CD4-positive, CD25-positive, alpha-beta regulatory T cell (primary cell): ENCODE results near the gene ULK4. TPM values are rescaled to one million over a fixed set of nuclear protein-coding genes. Genes with fewer than 3 reads are reported as not detected.
A peak's percentile ranks its signal among the peaks of the same experiment; 100 is the strongest.
"Not testable (repeated sequence)": the region's sequence is repeated elsewhere in the genome, so short reads cannot be mapped to it uniquely, and the experiment has no call there.

Experiments used
- ATAC-seq, 2 donors: fragments of 150-1000 bp; cut with Tn5 transposase; one replicate each; pipeline ENCODE4 v1.10.0; 2021; ENCODE audit warnings: low read depth in 2 of 2, moderate number of reproducible peaks in 2 of 2, moderate library complexity in 1 of 2
- DNase-seq, 3 donors: peaks; one replicate each; pipeline versions ENCODE4 v3.0.0 to v3.0.0-alpha.2; 2012 to 2022; ENCODE audit warnings: mixed read lengths in 1 of 3
- H3K27ac ChIP-seq: one replicate; pipeline ENCODE4 v1.7.0; 2013; ENCODE audit warnings: mild to moderate bottlenecking, low read length; ENCODE audit not compliant: insufficient read depth, poor library complexity, severe bottlenecking
- H3K27me3 ChIP-seq: one replicate; pipeline ENCODE4 v1.7.0; 2013; ENCODE audit warnings: low read length; ENCODE audit not compliant: control insufficient read depth, insufficient read depth
- H3K36me3 ChIP-seq: one replicate; pipeline ENCODE4 v1.7.0; 2013; ENCODE audit warnings: mild to moderate bottlenecking, low read length, moderate library complexity; ENCODE audit not compliant: control insufficient read depth, insufficient read depth
- H3K4me1 ChIP-seq: 2 replicates; pipeline ENCODE4 v1.7.0; 2013; ENCODE audit warnings: mild to moderate bottlenecking, low read length; ENCODE audit not compliant: insufficient read depth, control insufficient read depth, poor library complexity, severe bottlenecking
- H3K4me3 ChIP-seq: one replicate; pipeline ENCODE4 v1.7.0; 2013; ENCODE audit warnings: low read depth, mild to moderate bottlenecking, low read length, moderate library complexity
- H3K9me3 ChIP-seq, 2 experiments: 1 replicate in 1 of 2; 2 replicates in 1 of 2; pipeline ENCODE4 v1.7.0; 2013; ENCODE audit warnings: low read length in 2 of 2, mild to moderate bottlenecking in 1 of 2, moderate library complexity in 1 of 2; ENCODE audit not compliant: control insufficient read depth in 2 of 2
- H3K27ac Mint-ChIP-seq, 3 donors: one replicate each; pipeline ENCODE4 v1.8.0; 2020 to 2022; ENCODE audit warnings: mild to moderate bottlenecking in 3 of 3, mixed read lengths in 3 of 3, moderate library complexity in 2 of 3
- H3K27me3 Mint-ChIP-seq: one replicate; pipeline ENCODE4 v1.8.0; 2022; ENCODE audit warnings: mild to moderate bottlenecking, mixed read lengths
- H3K36me3 Mint-ChIP-seq: one replicate; pipeline ENCODE4 v1.8.0; 2020; ENCODE audit warnings: mixed read lengths
- H3K4me1 Mint-ChIP-seq, 4 donors: one replicate each; pipeline ENCODE4 v1.8.0; 2020 to 2022; ENCODE audit warnings: mixed read lengths in 4 of 4, mild to moderate bottlenecking in 1 of 4
- H3K4me3 Mint-ChIP-seq, 4 donors: one replicate each; pipeline ENCODE4 v1.8.0; 2020 to 2022; ENCODE audit warnings: mild to moderate bottlenecking in 4 of 4, mixed read lengths in 4 of 4, moderate library complexity in 3 of 4
- H3K9me3 Mint-ChIP-seq, 7 donors: one replicate each; pipeline ENCODE4 v1.8.0; 2020 to 2022; ENCODE audit warnings: mixed read lengths in 7 of 7, mild to moderate bottlenecking in 3 of 7, moderate library complexity in 2 of 7
- polyA plus RNA-seq, 4 donors: library from polyadenylated mRNA; unstranded; fragments of 300-500 nt; fragmentation: Illumina TruSeq; gene quantifications; one replicate each; pipeline ENCODE4 v1.2.3, GENCODE V29; 2021
- total RNA-seq: library from RNA; stranded (reverse); gene quantifications from one replicate; pipeline ENCODE4 v1.2.3, GENCODE V29; 2022

ULK4 gene
- total and polyA plus RNA-seq, 5 donors from 2014 or later: 9.3 to 27.2 (median 11.1) TPM

DNA sequence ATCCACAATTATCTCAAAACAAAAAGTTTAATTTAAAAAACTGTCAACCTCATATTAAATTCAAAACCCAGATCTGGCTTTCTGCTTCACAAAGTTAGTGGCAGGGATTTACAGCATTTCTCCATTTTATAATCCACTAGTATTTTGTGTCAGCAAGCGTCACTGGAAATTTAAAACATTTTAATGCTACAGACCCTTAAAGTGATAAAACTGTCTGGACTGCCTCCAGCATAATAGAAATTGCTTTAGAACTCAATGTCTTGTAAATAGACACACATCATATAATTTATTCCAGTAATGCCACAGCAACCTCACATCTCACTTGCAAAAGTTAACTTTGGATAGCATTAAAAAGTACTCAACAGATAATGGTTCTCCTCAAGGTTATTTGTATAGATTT lies 116.1 kb downstream of the ULK4 start:
- Histone ChIP-seq H3K4me3 (no peak overlapping the region), H3K27me3 (no peaks in the 10 kb centered on the region), H3K4me1 (no peaks in the 10 kb centered on the region), H3K36me3 (no peaks in the 10 kb centered on the region), H3K27ac (no peak overlapping the region), H3K9me3 (no peaks in the 10 kb centered on the region)
- DNase-seq: no peak
- Mint-ChIP-seq H3K9me3 (peaks cover 0 to 5% (median 3%) of the 10 kb centered on the region in 7 donors), H3K27ac (no peak overlapping the region), H3K4me1 (peaks cover 6 to 17% (median 8%) of the 10 kb centered on the region in 4 donors), H3K27me3 (no peaks in the 10 kb centered on the region), H3K36me3 (peaks cover 29% of the 10 kb centered on the region), H3K4me3 (no peak overlapping the region)
- no peak for ATAC-seq

GRCh38 chr3:41844256-41844655 lies 117.6 kb downstream of the ULK4 start:
- DNase-seq, H3K9me3 ChIP-seq, H3K27ac ChIP-seq, ATAC-seq, H3K4me3 ChIP-seq, H3K27me3 Mint-ChIP-seq, H3K9me3 Mint-ChIP-seq, H3K27ac Mint-ChIP-seq, H3K4me3 Mint-ChIP-seq, H3K27me3 ChIP-seq, H3K4me1 ChIP-seq, H3K36me3 ChIP-seq: not testable (repeated sequence)
- Mint-ChIP-seq H3K36me3 (peaks cover 29% of the 10 kb centered on the region), H3K4me1 (peaks cover 7 to 17% (median 9%) of the 10 kb centered on the region in 4 donors)

DNA sequence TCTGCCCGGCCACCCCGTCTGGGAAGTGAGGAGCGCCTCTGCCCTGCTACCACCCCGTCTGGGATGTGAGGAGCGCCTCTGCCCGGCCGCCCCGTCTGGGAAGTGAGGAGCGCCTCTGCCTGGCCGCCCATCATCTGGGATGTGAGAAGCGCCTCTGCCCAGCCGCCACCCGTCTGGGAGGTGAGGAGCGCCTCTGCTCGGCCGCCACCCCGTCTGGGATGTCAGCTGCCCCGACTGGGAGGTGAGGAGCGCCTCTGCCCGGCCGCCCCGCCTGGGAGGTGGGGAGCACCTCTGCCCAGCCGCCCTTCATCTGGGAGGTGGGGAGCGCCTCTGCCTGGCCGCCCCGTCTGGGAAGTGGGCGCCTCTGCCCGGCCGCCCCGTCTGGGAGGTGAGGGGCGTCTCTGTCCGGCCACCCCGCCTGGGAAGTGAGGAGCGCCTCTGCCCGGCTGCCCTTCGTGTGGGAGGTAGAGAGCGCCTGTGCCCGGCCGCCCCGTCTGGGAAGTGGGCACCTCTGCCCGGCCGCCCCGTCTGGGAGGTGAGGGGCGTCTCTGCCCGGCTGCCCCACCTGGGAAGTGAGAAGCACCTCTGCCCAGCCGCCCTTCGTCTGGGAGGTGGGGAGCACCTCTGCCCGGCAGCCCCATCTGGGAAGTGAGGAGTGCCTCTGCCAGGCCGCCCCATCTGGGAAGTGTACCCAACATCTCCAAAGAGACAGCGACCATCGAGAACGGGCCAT lies 120.8 kb downstream of the ULK4 start:
- peaks cover 38% of the 10 kb centered on the region for H3K36me3 Mint-ChIP-seq
- H3K27me3 Mint-ChIP-seq: not testable (repeated sequence)

GRCh38 chr3:41836360-41837134 lies 125.4 kb downstream of the ULK4 start:
- H3K27ac Mint-ChIP-seq: no peak overlapping the region
- no peaks in the 10 kb centered on the region for H3K27me3 ChIP-seq
- no peaks in the 10 kb centered on the region for H3K9me3 ChIP-seq
- H3K4me1 ChIP-seq: no peaks in the 10 kb centered on the region
- H3K36me3 Mint-ChIP-seq: peaks cover 33% of the 10 kb centered on the region
- H3K27ac ChIP-seq: no peak overlapping the region
- H3K4me3 ChIP-seq: no peak overlapping the region
- no peak overlapping the region for H3K4me3 Mint-ChIP-seq
- ATAC-seq (no peak), DNase-seq (peak in 1 of 3 donors; percentile 20)
- peaks cover 0 to 5% (median 2%) of the 10 kb centered on the region in 4 donors for H3K4me1 Mint-ChIP-seq
- H3K27me3 Mint-ChIP-seq: no peaks in the 10 kb centered on the region
- peaks cover 0 to 6% (median 2%) of the 10 kb centered on the region in 7 donors for H3K9me3 Mint-ChIP-seq
- H3K36me3 ChIP-seq: no peaks in the 10 kb centered on the region

More for the DNA sequence above, 120.8 kb downstream of the ULK4 start:
- not testable (repeated sequence) for H3K9me3 Mint-ChIP-seq, H3K36me3 ChIP-seq, H3K27me3 ChIP-seq, H3K4me1 ChIP-seq, H3K4me1 Mint-ChIP-seq, H3K27ac Mint-ChIP-seq, H3K4me3 Mint-ChIP-seq, H3K27ac ChIP-seq, ATAC-seq, DNase-seq, H3K4me3 ChIP-seq, H3K9me3 ChIP-seq

DNA sequence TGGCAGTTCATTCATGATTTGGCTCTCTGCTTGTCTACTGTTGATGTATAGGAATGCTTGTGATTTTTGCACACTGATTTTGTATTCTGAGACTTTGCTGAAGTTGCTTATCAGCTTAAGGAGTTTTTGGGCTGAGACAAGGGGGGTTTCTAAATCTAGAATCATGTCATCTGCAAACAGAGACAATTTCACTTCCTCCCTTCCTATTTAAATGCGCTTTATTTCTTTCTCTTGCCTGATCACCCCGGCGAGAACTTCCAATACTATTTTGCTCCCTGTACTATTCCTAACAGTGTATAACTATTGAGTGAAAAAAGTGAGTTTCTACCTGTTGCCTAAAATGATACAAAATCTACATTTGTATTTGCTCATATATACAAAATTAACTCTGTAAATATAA lies 128.3 kb downstream of the ULK4 start:
- no peaks in the 10 kb centered on the region for H3K9me3 ChIP-seq
- H3K27ac ChIP-seq: no peak overlapping the region
- H3K4me1 ChIP-seq: no peaks in the 10 kb centered on the region
- Mint-ChIP-seq H3K27ac (no peak overlapping the region), H3K9me3 (peaks cover 0 to 7% (median 3%) of the 10 kb centered on the region in 7 donors), H3K36me3 (peaks cover 36% of the 10 kb centered on the region), H3K27me3 (no peaks in the 10 kb centered on the region), H3K4me1 (peaks cover 0 to 3% (median 0%) of the 10 kb centered on the region in 4 donors), H3K4me3 (no peak overlapping the region)
- DNase-seq (no peak), ATAC-seq (no peak)
- H3K27me3 ChIP-seq: no peaks in the 10 kb centered on the region
- H3K36me3 ChIP-seq: no peaks in the 10 kb centered on the region
- H3K4me3 ChIP-seq: no peak overlapping the region

- H3K4me3 ChIP-seq: no peak overlapping the region
- Mint-ChIP-seq H3K27me3 (no peaks in the 10 kb centered on the region), H3K4me3 (no peak overlapping the region), H3K27ac (no peak overlapping the region), H3K4me1 (peaks cover 0 to 6% (median 2%) of the 10 kb centered on the region in 4 donors), H3K9me3 (peaks cover 0 to 4% (median 0%) of the 10 kb centered on the region in 7 donors), H3K36me3 (peaks cover 31% of the 10 kb centered on the region)
- no peaks in the 10 kb centered on the region for H3K4me1 ChIP-seq
- ATAC-seq (no peak), DNase-seq (no peak)
- H3K27ac ChIP-seq: no peak overlapping the region
- H3K27me3 ChIP-seq: no peaks in the 10 kb centered on the region
- no peaks in the 10 kb centered on the region for H3K9me3 ChIP-seq
- H3K36me3 ChIP-seq: peaks cover 6% of the 10 kb centered on the region
These were observed 142.7 kb downstream of the ULK4 start for GRCh38 chr3:41819236-41819635.

GRCh38 chr3:41808618-41809017 lies 153.3 kb downstream of the ULK4 start:
- no peaks in the 10 kb centered on the region for H3K27me3 ChIP-seq
- peaks cover 5% of the 10 kb centered on the region for H3K36me3 Mint-ChIP-seq
- DNase-seq (no peak), ATAC-seq (no peak)
- H3K27me3 Mint-ChIP-seq: no peaks in the 10 kb centered on the region
- H3K4me3 ChIP-seq: no peak overlapping the region
- no peaks in the 10 kb centered on the region for H3K9me3 ChIP-seq
- no peaks in the 10 kb centered on the region for H3K36me3 ChIP-seq
- no peak overlapping the region for H3K4me3 Mint-ChIP-seq
- peaks cover 0 to 4% (median 0%) of the 10 kb centered on the region in 7 donors for H3K9me3 Mint-ChIP-seq
- H3K4me1 Mint-ChIP-seq: peaks cover 0 to 4% (median 0%) of the 10 kb centered on the region in 4 donors
- no peak overlapping the region for H3K27ac ChIP-seq
- H3K4me1 ChIP-seq: no peaks in the 10 kb centered on the region
- no peak overlapping the region for H3K27ac Mint-ChIP-seq
